Camera-type eye (tissue), 1 donor: ENCODE data around the gene BEND7. TPM values are rescaled to one million over a fixed set of nuclear protein-coding genes. Genes with fewer than 3 reads are reported as not detected.

Experiments used
- total RNA-seq: library from RNA; depleted of rRNA; stranded (reverse); fragments of >200 nt; gene quantifications from one replicate; pipeline ENCODE4 v1.2.3, GENCODE V29; 2014

The BEND7 gene
- total RNA-seq, result 35.7 TPM

GRCh38 chr10:13528875-13529713 lies at the start of gene BEND7:
BEND7 (minus strand) TSS chr10:13529014; CDS start chr10:13528533, 481 bp downstream.

Other genes with a start within 250 kb of the BEND7 start
- gene PHYH, start 228.9 kb downstream of the BEND7 start, total RNA-seq, result 29.1 TPM
- gene SEPHS1, start 180.7 kb downstream of the BEND7 start, total RNA-seq, result 70.8 TPM
- 61.7 TPM for gene PRPF18, start 58.0 kb upstream of the BEND7 start, total RNA-seq